Psoas muscle (tissue), 8 donors: ENCODE results near the gene COQ10B. TPM values are rescaled to one million over a fixed set of nuclear protein-coding genes. Genes with fewer than 3 reads are reported as not detected.

Experiments
- ATAC-seq, 4 donors: fragments of 200-7000 bp; cut with Tn5 transposase; one replicate each; pipeline ENCODE4 v1.9.1; 2020; ENCODE audit warnings: moderate library complexity in 3 of 4, mild to moderate bottlenecking in 2 of 4
- DNase-seq, 2 donors: peaks; one replicate each; pipeline ENCODE4 v3.0.0-alpha.2; 2020
- H3K27ac ChIP-seq: fragments of 200-600 bp; one replicate; pipeline ENCODE4 v1.8.0; 2022
- H3K27me3 ChIP-seq, 3 donors: fragments of 200-600 bp in 1 of 3; one replicate each; pipeline versions ENCODE4 v1.6.1 to v1.8.0; 2013 to 2022; ENCODE audit warnings: low read length in 2 of 3, mild to moderate bottlenecking in 2 of 3, moderate library complexity in 1 of 3; ENCODE audit not compliant: insufficient read depth in 3 of 3
- H3K36me3 ChIP-seq, 2 donors: fragments of 200-600 bp in 1 of 2; one replicate each; pipeline versions ENCODE4 v1.6.1 to v1.8.0; 2013 to 2022; ENCODE audit warnings: low read depth in 1 of 2, mild to moderate bottlenecking in 1 of 2, moderate library complexity in 1 of 2; ENCODE audit not compliant: insufficient read depth in 1 of 2
- H3K4me1 ChIP-seq: fragments of 200-600 bp; one replicate; pipeline ENCODE4 v1.8.0; 2022
- H3K4me3 ChIP-seq: fragments of 200-600 bp; one replicate; pipeline ENCODE4 v1.8.0; 2022; ENCODE audit warnings: mild to moderate bottlenecking
- H3K9me3 ChIP-seq: fragments of 200-600 bp; one replicate; pipeline ENCODE4 v1.8.0; 2022
- CTCF ChIP-seq: fragments of 200-600 bp; IDR thresholded peaks from one replicate; pipeline ENCODE4 v1.8.0; 2022; ENCODE audit warnings: antibody characterized with exemption
- WGBS, 3 donors: extraction: QIAGEN DNeasy Blood & Tissue Kit; methylation state at CpG; one replicate each; pipeline versions ENCODE4 v1.1.6 to v1.1.7; 2013; 5-methylcytosine and 5-hydroxymethylcytosine counted together
- intact Hi-C, 2 donors: fragments of 100-400 bp; cut with DNase I; formaldehyde crosslinking; loops; one replicate each; pipeline versions ENCODE4 v1.11.0 to v1.14.2; 2022
- polyA plus RNA-seq, 3 donors: library from polyadenylated mRNA; stranded (reverse); fragments of 200-250 nt; gene quantifications; one replicate each; pipeline ENCODE4 v1.2.3, GENCODE V29; 2013
- total RNA-seq, 4 donors: library from RNA; stranded (reverse); fragmentation: NEBNext Ultra II Directional in 2 of 4; extraction: Animal tissue kit (Norgen Biotek cat#: 25700) in 2 of 4; gene quantifications; one replicate each; pipeline versions ENCODE4 v1.2.1 to v1.2.4, GENCODE V29; 2021 to 2023
- donor health status: healthy with polysubstance abuse.
- donor health status: DM: no; HTN: no; CAD: no; lungs with moderate emphysema.
- donor health status: Bipolar disorder and iron deficiency.
- donor health status: healthy.
- donor health status: DM: yes; HTN: yes; CAD: no.
- donor health status: DM: no; HTN: no; CAD: no.
- donor health status: DM: no; HTN: no; CAD: no.
- donor health status: DM: yes; HTN: yes; CAD: no.

COQ10B gene
- total and polyA plus RNA-seq, 7 donors = 9.9 to 20.2 (median 16.4) TPM

GRCh38 chr2:197516393-197516761 lies 63.0 kb downstream of the COQ10B start:
- intact Hi-C loops = no loop called here
- H3K4me3 ChIP-seq = peak overlapping the region; percentile 87
- no peaks in the 10 kb centered on the region for H3K27me3 ChIP-seq
- peaks cover 33% of the 10 kb centered on the region for H3K4me1 ChIP-seq
- WGBS, 3 donors = 0 to 1% (median 1%) methylated on average over 13 to 17 of the region's 17 CpGs
- H3K9me3 ChIP-seq = no peaks in the 10 kb centered on the region
- TF ChIP-seq CTCF = no peak
- H3K36me3 ChIP-seq = no peaks in the 10 kb centered on the region
- DNase-seq = no peak
- ATAC-seq = peak in 3 of 4 donors; percentile 10 to 40 (median 26)
- peak overlapping the region; percentile 93 for H3K27ac ChIP-seq

- Histone ChIP-seq H3K36me3 (no peaks in the 10 kb centered on the region), H3K4me1 (peaks cover 33% of the 10 kb centered on the region), H3K27ac (peak overlapping the region; percentile 93), H3K4me3 (peak overlapping the region; percentile 87), H3K27me3 (no peaks in the 10 kb centered on the region), H3K9me3 (no peaks in the 10 kb centered on the region)
- 21 to 43% (median 40%) methylated on average over 2 of the region's 2 CpGs for WGBS, 3 donors
- no peak for DNase-seq
- no peak for ATAC-seq
- no peak for TF ChIP-seq CTCF
- intact Hi-C loops = no loop called here
Measured at GRCh38 chr2:197517150-197517549, 63.8 kb downstream of the COQ10B start.

Other genes starting within 250 kb of the COQ10B start
- 1 to 10 TPM; 1.7 to 9.3 (median 8.5) TPM for gene ANKRD44, start 142.8 kb upstream of the COQ10B start, total RNA-seq
- under 1 TPM; 0.35 to 0.93 (median 0.40) TPM for gene ANKRD44, start 142.8 kb upstream of the COQ10B start, polyA plus RNA-seq
- gene SF3B1, start 18.5 kb upstream of the COQ10B start, total RNA-seq = 100 to 1,000 TPM; 112 to 162 (median 142) TPM
- gene SF3B1, start 18.5 kb upstream of the COQ10B start, polyA plus RNA-seq = 100 to 1,000 TPM in 2 of 3 donors, 10 to 100 TPM in 1; 89.2 to 137 (median 116) TPM
- gene HSPD1, start 46.3 kb downstream of the COQ10B start, total RNA-seq = 100 to 1,000 TPM; 167 to 252 (median 192) TPM
- gene HSPD1, start 46.3 kb downstream of the COQ10B start, polyA plus RNA-seq = 100 to 1,000 TPM; 188 to 468 (median 240) TPM
- 100 to 1,000 TPM in 3 of 4 donors, 10 to 100 TPM in 1; 87.4 to 120 (median 112) TPM for gene HSPE1, start 46.8 kb downstream of the COQ10B start, total RNA-seq
- gene HSPE1, start 46.8 kb downstream of the COQ10B start, polyA plus RNA-seq = 100 to 1,000 TPM; 155 to 304 (median 197) TPM
- gene MOB4, start 62.5 kb downstream of the COQ10B start, total RNA-seq = 10 to 100 TPM; 22.7 to 30.0 (median 29.0) TPM
- 10 to 100 TPM; 27.5 to 57.6 (median 31.4) TPM for gene MOB4, start 62.5 kb downstream of the COQ10B start, polyA plus RNA-seq
- 1 to 10 TPM in 3 of 4 donors, under 1 TPM in 1; 0.92 to 5.4 (median 2.2) TPM for gene RFTN2, start 222.0 kb downstream of the COQ10B start, total RNA-seq
- gene RFTN2, start 222.0 kb downstream of the COQ10B start, polyA plus RNA-seq = under 1 TPM; 0.57 to 0.64 (median 0.61) TPM